ENCODE results near the gene RGL2. TPM values are rescaled to one million over a fixed set of nuclear protein-coding genes. Genes with fewer than 3 reads are reported as not detected.
A peak's percentile ranks its signal among the peaks of the same experiment; 100 is the strongest.

The RGL2 gene
- total and polyA plus RNA-seq, 2 donors (not counting 3 experiments of a cell fraction or from before 2014, with no cell fraction given) = 87.7 to 90.3 TPM

GRCh38 chr6:33271468-33272274 is 27.1 kb downstream of the RGL2 start, which contains the start of the genes RPS18 and VPS52:
RPS18 (plus strand) TSS chr6:33272075; CDS start chr6:33272120, 45 bp downstream.
VPS52 (minus strand) TSS chr6:33271876; CDS start chr6:33271675, 201 bp downstream.
- Histone ChIP-seq H3K4me2 (ENCODE audit: insufficient read depth, low read length) (peak within 1 kb of the TSS; percentile 97), H2AFZ (ENCODE audit: low read depth, low read length) (peak within 1 kb of the TSS; percentile 87), H3K9me3 (replicated peaks; ENCODE audit: control insufficient read depth, insufficient read depth, low read length) (no peaks in the 10 kb centered on the region), H3K27ac (ENCODE audit: insufficient read depth, low read depth, low read length) (peak within 1 kb of the TSS; percentile 85), H3K4me1 (ENCODE audit: control insufficient read depth, extremely low read depth, insufficient read depth, low read length) (peaks cover 47% of the 10 kb centered on the region), H3K9me1 (replicated peaks; ENCODE audit: control insufficient read depth, extremely low read depth, insufficient read depth, low read length) (no peaks in the 10 kb centered on the region), H3K4me3 (replicated peaks in 1 of 3; ENCODE audit: insufficient read depth in 1 of 3, low read depth in 1 of 3, low read length in 3 of 3) (peak within 1 kb of the TSS; percentile 83 to 96 (median 86)), H4K20me1 (replicated peaks; ENCODE audit: control insufficient read depth, extremely low read depth, insufficient read depth, low read length) (peaks cover 5% of the 10 kb centered on the region), H3K9ac (replicated peaks; ENCODE audit: extremely low read depth, insufficient read depth, low read length) (peak within 1 kb of the TSS; percentile 91), H3K27me3 (ENCODE audit: control insufficient read depth in 2 of 2, insufficient read depth in 2 of 2, low read length in 2 of 2) (no peaks in the 10 kb centered on the region), H3K36me3 (ENCODE audit: control insufficient read depth in 2 of 2, extremely low read depth in 1 of 2, insufficient read depth in 2 of 2, low read length in 2 of 2) (peaks cover 9 to 31% of the 10 kb centered on the region in 2 experiments), H3K79me2 (ENCODE audit: control insufficient read depth, insufficient read depth, low read length) (peaks cover 48% of the 10 kb centered on the region)
- FAIRE-seq (peak; percentile 97), DNase-seq (ENCODE audit: low read depth, low spot score) (peak; percentile 99)
- dilution Hi-C loops (cut with MboI; ENCODE audit: extremely low pct_ligation_motif_present, low sequenced_read_pairs) (no loop called here), intact Hi-C loops (cut with micrococcal nuclease) (loop anchor here (1.0 to 5.0 kb wide), 6 partner anchors 18 to 156 kb away; partner anchors contain the start of genes PFDN6, RXRB, SLC39A7 and WDR46)
- ChIA-PET POLR2A (interaction anchor here (0.5 to 1.7 kb wide), 10 partner anchors 9 to 1030 kb away, joined by 3 to 10 read pairs (median 5); partner anchors contain the start of genes PFDN6, RING1, WDR46 and ZBTB22), CTCF (interaction anchor here (1.0 to 2.1 kb wide), 4 partner anchors 12 to 28 kb away, joined by 3 to 9 read pairs (median 6); partner anchors contain the start of gene RGL2)
- no TSS peak for BruUV-seq (replicated peaks)
- TF ChIP-seq FOS (IDR thresholded peaks at IDR 0.05; ENCODE audit: borderline replicate concordance, insufficient read depth, low read length) (no peak), MYC (IDR thresholded peaks at IDR 0.05; ENCODE audit: low read depth, low read length) (peak; percentile 88), POLR2A (IDR thresholded peaks at IDR 0.05; ENCODE audit: low read depth, low read length) (peak; percentile 99), POLR2AphosphoS5 (IDR thresholded peaks at IDR 0.05; ENCODE audit: insufficient read depth, low read depth, low read length) (peak; percentile 99), JUN (IDR thresholded peaks at IDR 0.05; ENCODE audit: borderline replicate concordance, insufficient read depth, insufficient read length, low read depth) (no peak), MAX (IDR thresholded peaks at IDR 0.05; ENCODE audit: insufficient read depth, insufficient read length) (peak; percentile 55), EZH2 (IDR thresholded peaks at IDR 0.05; ENCODE audit: borderline replicate concordance, low read depth, low read length, severe bottlenecking) (no peak), GATA2 (IDR thresholded peaks at IDR 0.05; ENCODE audit: insufficient read depth, insufficient read length, low read depth, low read length) (no peak), CTCF (IDR thresholded peaks at IDR 0.05; ENCODE audit: extremely low read depth in 1 of 2, insufficient read depth in 1 of 2, low read depth in 1 of 2, low read length in 2 of 2) (no peak)

Measured in endothelial cell of umbilical vein (primary cell).